Measurements from ENCODE around the gene MORN4.

MORN4 gene

DNA sequence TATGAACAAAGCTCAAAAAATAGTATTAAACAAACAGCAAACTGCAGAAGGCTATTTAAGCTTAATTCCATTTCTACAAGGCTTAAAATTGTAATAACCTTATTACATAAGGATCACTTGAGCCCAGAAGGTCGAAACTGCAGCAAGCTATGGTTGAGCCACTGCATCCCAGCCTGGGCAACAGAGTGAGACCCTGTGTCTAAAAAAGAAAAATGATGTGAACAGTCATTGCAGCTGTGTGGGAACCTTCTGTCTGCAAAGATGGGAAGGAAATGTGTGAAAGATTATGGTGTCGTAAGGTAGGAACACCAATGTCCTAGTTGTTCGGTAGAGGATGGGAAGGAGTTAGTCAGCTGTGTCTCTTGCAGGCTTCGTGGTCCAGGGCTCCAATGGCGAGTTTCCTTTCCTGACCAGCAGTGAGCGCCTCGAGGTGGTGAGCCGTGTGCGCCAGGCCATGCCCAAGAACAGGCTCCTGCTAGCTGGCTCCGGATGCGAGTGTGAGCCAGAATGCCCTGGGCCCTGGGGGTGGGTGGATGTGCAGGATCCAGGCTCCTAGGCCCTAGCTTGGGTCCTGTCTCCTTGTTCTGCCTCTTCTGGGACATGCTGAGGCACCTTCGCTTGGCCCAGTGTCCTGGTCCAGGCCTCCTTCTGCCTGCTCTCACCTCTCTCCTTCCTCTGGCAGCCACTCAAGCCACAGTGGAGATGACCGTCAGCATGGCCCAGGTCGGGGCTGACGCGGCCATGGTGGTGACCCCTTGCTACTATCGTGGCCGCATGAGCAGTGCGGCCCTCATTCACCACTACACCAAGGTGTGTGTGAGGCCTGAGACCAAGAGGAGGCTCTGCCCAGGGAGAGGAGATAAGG, 34.7 kb downstream of the MORN4 start:
- Mint-ChIP-seq H3K4me1 (ENCODE audit: low read depth) (no peaks in the 10 kb centered on the region), H3K27me3 (peaks cover 4% of the 10 kb centered on the region), H3K4me3 (no peak overlapping the region), H3K27ac (no peak overlapping the region), H3K9me3 (no peaks in the 10 kb centered on the region), H3K36me3 (ENCODE audit: low read depth) (no peaks in the 10 kb centered on the region)
- intact Hi-C loops (cut with micrococcal nuclease): no loop called here

DNA sequence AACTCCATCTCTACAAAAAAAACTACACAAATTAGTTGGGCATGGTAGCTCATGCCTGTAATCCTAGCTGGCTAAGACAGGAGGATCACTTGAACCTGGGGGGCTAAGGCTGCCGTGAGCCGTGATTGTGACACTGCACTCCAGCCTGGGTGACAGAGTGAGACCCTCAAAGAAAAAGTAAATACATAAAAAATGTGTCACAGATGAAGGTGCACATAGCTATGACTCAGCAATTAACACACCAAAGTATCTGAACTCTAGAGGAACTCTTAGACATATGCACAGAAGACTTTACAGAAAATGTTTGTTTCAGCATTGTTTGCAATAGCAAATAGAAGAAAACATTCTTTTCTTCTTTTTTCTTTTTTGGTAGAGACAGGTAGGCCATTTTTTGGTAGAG, 35.5 kb downstream of the MORN4 start:
- no peak overlapping the region for H3K27ac Mint-ChIP-seq
- intact Hi-C loops (cut with micrococcal nuclease): no loop called here
- no peak overlapping the region for H3K4me3 Mint-ChIP-seq
- no peaks in the 10 kb centered on the region for H3K9me3 Mint-ChIP-seq
- H3K27me3 Mint-ChIP-seq: peaks cover 4% of the 10 kb centered on the region
- no peaks in the 10 kb centered on the region for H3K36me3 Mint-ChIP-seq (ENCODE audit: low read depth)
- no peaks in the 10 kb centered on the region for H3K4me1 Mint-ChIP-seq (ENCODE audit: low read depth)

DNA sequence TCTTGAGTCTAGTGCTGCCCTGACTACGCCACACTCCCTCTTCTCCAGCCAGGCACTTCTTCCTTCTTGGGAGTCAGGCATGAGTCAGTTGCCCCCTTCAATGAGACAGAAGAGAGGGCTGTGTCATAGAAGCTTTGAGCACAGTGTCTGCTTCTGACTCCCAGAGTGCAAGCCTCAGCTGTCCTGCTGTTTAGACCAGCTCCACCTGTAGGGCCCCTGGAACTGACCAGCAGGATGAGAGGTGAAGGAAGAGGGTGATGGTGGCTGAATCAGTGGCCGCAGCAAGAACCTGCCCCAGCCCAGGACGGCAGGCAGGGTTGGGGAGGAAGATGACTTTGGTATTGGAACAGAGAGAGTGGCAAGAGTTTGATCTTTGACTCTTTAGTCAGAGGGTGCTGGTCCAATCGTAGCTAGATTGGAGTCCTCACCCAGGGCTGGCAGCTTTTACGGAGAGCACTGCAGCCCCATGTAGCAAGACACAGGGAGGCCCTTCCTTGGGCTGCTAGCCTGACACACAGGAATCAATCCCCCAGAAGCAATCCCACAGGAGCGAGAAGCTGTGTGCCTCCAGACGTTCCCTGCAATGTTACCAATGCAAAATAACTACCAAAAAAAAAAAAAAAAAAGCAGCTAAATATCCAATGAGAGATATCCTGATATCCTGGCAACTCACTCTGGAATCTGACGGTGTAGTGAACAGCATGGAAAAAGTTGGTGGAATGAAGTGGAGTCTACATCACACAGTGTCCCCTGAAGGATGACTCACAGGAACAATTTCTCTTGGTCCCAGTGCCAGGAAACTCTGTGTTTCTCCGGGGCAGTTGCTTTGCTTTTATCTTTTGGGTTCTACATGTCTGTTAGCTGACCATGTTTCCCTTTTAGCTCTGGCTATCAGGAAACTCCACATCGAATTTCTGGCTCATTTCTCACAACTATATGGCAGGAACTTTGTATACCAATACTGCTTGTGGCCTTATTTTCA, 36.9 kb downstream of the MORN4 start:
- Mint-ChIP-seq H3K27ac (no peak overlapping the region), H3K27me3 (peaks cover 4% of the 10 kb centered on the region), H3K4me3 (no peak overlapping the region), H3K4me1 (ENCODE audit: low read depth) (no peaks in the 10 kb centered on the region), H3K36me3 (ENCODE audit: low read depth) (no peaks in the 10 kb centered on the region), H3K9me3 (no peaks in the 10 kb centered on the region)
- intact Hi-C loops (cut with micrococcal nuclease): no loop called here

DNA sequence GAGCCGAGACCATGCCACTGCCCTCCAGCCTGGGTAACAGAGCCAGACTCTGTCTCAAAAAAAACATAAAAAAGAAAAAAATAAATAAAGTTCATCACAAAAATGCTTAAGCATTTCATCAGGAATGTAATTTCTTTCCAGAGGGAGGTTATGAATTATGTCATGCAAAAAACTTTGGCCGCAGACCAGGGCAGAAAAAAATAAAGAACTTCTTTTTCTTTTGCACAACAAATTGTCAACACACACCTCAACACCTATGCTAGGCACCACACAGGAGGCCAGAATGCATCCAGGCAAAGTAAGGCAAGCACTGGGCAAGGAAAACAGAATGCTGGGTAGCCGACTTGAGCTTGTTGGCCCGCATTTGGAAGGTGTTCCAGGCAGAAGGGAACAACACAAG, 39.9 kb downstream of the MORN4 start:
- Mint-ChIP-seq H3K36me3 (ENCODE audit: low read depth) (no peaks in the 10 kb centered on the region), H3K4me3 (no peak overlapping the region), H3K9me3 (no peaks in the 10 kb centered on the region), H3K27me3 (peaks cover 4% of the 10 kb centered on the region), H3K4me1 (ENCODE audit: low read depth) (no peaks in the 10 kb centered on the region), H3K27ac (no peak overlapping the region)
- intact Hi-C loops (cut with micrococcal nuclease): no loop called here

DNA sequence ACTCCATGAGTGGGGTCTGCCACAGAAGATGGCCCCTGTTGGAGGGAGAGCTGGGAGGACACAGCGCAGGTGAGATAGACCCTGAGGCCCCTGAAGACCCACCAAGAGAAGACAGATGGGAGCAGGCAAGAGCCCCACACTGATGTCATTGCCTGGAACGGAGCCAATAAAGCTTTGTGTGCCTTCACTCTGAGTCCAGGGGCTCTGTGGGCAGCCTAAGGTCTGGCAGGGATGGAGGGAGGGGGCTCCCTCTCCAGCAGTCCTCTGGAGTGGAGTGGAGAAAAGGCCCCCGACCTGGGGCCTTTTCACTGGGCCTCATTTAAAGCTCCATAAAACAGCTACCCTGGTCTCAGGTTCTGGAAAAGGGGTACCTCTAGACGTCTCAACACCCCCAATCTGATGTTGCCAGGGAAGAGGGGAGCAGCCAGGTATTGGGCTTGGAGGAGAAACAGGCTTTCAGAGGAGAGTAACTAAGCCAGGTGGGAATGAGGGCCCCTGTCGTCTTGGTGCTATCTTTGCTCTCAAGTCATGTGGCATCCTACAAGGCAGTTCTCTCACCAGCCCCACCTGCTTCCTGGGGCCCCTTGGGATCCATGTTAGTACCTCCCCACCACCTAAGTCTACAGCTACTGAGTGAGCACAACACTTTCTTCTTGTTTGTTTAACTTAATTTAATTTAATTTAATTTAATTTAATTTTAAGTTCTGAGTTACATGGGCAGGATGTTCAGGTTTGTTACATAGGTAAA, 42.4 kb downstream of the MORN4 start:
- intact Hi-C loops (cut with micrococcal nuclease): no loop called here

DNA sequence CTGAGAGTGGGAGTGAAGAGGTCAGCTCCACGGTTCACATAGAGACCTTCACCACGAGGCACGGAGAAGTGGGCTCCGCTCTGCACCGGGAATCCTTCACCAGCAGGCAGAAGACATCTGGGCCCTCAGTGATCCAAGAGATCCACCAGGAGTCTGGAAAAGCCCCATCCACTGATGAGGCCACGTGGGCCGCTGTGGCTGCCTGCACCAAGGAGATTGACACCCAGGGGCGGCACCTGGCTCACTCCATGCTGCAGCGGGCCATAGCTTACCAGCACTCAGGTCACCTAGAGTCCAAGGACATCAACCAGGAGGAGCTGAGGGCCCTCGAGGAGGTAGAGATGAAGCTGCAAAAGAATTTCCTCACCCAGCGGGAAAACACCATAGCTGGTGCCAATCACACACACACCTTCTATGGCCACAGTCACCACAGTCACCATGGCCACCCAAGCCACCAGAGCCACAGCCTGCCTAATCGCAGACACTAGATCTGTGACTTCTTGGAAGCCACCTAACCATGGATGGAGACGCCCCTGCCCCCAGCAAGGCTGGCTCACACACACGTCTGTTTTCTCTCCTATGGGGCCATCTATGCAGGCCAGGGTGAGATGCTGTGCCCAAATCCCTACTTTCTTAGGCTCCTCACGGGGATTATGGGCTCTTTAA, 43.1 kb downstream of the MORN4 start:
- Mint-ChIP-seq H3K4me1 (ENCODE audit: low read depth) (no peaks in the 10 kb centered on the region), H3K4me3 (no peak overlapping the region), H3K36me3 (ENCODE audit: low read depth) (no peaks in the 10 kb centered on the region), H3K27me3 (peaks cover 3% of the 10 kb centered on the region), H3K9me3 (no peaks in the 10 kb centered on the region), H3K27ac (no peak overlapping the region)
- intact Hi-C loops (cut with micrococcal nuclease): no loop called here

More for the DNA sequence above, 42.4 kb downstream of the MORN4 start:
- Mint-ChIP-seq H3K27me3 (peaks cover 3% of the 10 kb centered on the region), H3K4me3 (no peak overlapping the region), H3K27ac (no peak overlapping the region), H3K9me3 (no peaks in the 10 kb centered on the region), H3K36me3 (ENCODE audit: low read depth) (no peaks in the 10 kb centered on the region), H3K4me1 (ENCODE audit: low read depth) (no peaks in the 10 kb centered on the region)

DNA sequence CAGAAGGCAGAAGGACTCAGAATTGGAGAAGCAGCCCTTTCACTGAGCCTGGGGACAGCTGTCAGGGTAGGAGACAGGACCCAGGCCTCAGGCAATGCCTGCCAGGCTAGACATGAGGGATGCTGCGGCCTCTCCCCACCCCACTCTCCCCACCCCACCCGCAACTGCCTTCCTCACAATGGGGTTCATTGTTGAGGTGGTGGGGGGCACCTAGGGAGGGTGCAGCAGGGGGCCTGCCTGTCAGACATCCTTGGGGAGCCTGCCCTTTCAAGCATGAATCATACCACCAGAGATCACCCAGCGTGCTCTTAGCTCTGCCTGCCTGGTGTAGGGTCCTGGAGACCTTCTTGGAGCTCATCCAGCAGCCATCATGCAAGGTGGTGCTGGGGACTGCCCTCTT, 43.8 kb downstream of the MORN4 start, which contains the start of gene C10orf62:
TSS of gene C10orf62 (plus strand) at position 243 of the 400 bp plus-strand sequence. CDS start 177 bp downstream, outside the sequence.
- H3K36me3 Mint-ChIP-seq (ENCODE audit: low read depth): no peaks in the 10 kb centered on the region
- H3K27me3 Mint-ChIP-seq: peaks cover 2% of the 10 kb centered on the region
- intact Hi-C loops (cut with micrococcal nuclease): no loop called here
- H3K4me1 Mint-ChIP-seq (ENCODE audit: low read depth): no peaks in the 10 kb centered on the region
- no peak within 1 kb of the TSS for H3K4me3 Mint-ChIP-seq
- H3K9me3 Mint-ChIP-seq: no peaks in the 10 kb centered on the region
- no peak within 1 kb of the TSS for H3K27ac Mint-ChIP-seq

DNA sequence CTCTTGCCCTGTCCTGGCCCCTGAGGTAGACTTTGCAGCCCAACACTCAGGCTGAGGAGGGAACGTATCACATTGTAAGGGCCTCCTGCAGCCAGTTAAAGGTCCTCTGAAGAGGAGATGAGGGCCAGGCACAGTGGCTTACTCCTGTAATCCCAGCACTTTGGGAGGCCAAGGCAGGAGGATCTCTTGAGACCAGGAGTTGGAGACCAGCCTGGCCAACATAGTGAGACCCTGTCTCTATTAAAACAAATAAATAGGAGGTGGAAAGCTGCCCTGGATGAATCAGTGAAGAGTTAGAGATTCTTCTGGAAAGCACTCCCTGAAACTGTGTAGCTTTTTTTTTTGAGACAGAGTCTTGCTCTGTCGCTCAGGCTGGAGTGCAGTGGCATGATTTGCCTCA, 46.1 kb downstream of the MORN4 start:
- no peaks in the 10 kb centered on the region for H3K36me3 Mint-ChIP-seq (ENCODE audit: low read depth)
- H3K9me3 Mint-ChIP-seq: no peaks in the 10 kb centered on the region

DNA sequence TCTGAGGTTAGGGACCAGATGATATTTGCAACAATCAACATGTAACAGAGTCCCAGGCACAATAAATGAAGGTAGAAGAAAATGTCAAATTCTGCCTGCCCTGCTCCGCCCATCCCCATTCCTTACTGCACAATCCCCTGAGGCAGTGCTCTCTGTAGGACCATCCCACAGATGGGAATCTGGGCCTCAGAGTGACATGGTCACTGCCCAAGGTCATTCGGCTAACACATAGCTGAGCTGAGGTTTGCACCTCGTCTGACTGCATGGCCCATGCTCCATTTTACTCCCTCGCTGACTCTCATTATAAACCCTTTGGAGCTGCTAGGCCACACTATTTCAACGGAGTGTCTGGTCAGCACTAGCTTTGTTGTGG, 47.9 kb downstream of the MORN4 start:
- Mint-ChIP-seq H3K4me3 (no peak overlapping the region), H3K4me1 (ENCODE audit: low read depth) (no peaks in the 10 kb centered on the region), H3K36me3 (ENCODE audit: low read depth) (no peaks in the 10 kb centered on the region), H3K27ac (no peak overlapping the region), H3K9me3 (no peaks in the 10 kb centered on the region), H3K27me3 (peaks cover 2% of the 10 kb centered on the region)
- intact Hi-C loops (cut with micrococcal nuclease): no loop called here

More for the DNA sequence above, 46.1 kb downstream of the MORN4 start:
- no peak overlapping the region for H3K4me3 Mint-ChIP-seq
- H3K27ac Mint-ChIP-seq: no peak overlapping the region
- no peaks in the 10 kb centered on the region for H3K4me1 Mint-ChIP-seq (ENCODE audit: low read depth)
- peaks cover 2% of the 10 kb centered on the region for H3K27me3 Mint-ChIP-seq
- intact Hi-C loops (cut with micrococcal nuclease): no loop called here

DNA sequence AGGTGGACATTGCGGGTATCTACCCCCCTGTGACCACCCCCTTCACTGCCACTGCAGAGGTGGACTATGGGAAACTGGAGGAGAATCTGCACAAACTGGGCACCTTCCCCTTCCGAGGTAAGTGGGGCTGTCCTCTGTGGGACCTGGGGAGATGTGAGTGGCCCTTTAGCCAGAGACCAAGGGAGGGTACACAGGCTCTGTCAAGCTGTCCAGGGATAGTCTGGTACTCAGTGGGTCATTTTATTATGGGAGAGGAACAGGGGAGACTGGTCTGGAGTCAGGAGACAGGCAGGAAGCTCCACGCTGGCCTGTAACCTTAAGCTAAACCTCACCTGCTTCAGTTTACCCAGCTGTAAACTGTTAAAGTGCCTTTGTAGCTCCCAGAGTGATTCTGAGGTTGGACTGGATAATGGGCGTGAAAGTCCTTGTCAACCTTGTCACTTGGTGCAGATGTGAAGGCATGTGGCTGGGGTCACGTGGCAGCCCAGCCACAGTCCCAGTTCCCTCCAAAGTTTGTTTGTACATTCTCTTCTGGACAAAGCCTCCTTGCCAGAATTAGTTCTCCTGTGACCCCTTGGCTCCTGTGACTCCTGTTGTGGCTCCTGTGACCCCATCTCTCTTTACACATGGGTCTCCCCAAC, 48.4 kb downstream of the MORN4 start:
- Mint-ChIP-seq H3K36me3 (ENCODE audit: low read depth) (no peaks in the 10 kb centered on the region), H3K27me3 (peaks cover 2% of the 10 kb centered on the region), H3K4me3 (no peak overlapping the region), H3K4me1 (ENCODE audit: low read depth) (no peaks in the 10 kb centered on the region), H3K9me3 (no peaks in the 10 kb centered on the region), H3K27ac (no peak overlapping the region)
- intact Hi-C loops (cut with micrococcal nuclease): no loop called here

DNA sequence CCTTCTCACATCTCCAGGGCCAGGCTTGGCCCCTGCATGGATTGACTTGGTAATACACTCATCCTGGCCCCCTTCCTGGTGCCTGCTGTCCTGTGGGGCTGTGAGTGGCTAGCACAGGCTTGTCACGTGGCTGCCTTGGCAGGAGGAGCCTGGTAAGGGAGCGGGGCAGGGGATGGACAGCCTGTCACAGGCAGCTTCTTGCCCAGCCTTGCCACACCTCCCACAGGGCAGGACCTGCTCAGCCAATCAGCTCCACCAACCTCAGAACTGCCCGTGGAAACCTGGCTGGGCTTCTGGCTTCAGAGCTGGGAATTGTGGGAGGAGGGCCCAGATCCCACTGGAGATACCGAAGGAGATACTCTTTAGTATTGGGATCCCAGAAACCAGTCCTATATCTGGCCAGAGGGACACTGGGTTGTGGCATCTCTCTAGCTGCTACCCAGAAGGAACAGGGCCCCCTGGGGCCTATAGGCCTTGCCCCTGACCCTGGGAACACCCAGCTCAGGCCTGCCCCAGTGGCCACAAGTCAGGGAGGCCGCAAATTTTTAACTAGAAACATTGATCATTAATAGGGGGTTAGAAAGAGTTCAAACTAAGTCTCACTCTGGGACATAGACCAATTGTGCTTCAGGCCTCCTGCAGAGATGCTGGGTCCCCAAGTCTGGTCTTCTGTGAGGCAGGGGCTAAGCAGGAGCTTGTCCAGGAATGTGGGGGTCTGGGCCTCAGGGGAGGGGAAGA, 49.1 kb downstream of the MORN4 start, which contains the start of gene HOGA1:
TSS of gene HOGA1 (plus strand) at position 330 of the 738 bp plus-strand sequence. CDS start at position 645, 315 bp downstream.
- no peak within 1 kb of the TSS for H3K27ac Mint-ChIP-seq

DNA sequence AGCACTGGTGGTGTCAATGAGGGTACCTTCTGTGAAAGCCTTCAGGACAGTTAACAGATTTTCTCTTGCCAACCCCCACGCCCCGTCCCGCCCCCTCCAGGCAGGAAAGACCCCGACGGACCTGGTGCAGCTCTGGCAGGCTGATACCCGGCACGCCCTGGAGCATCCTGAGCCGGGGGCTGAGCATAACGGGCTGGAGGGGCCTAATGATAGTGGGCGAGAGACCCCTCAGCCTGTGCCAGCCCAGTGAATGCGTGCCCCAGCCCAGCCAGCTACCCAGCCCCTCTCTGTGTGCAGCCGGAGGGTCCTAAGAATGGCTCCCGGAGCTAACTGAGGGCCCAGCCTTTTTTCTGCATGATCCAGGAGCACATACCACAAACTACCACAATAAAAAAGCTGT, 49.8 kb downstream of the MORN4 start:
- intact Hi-C loops (cut with micrococcal nuclease): no loop called here
- H3K27me3 Mint-ChIP-seq: peaks cover 5% of the 10 kb centered on the region
- H3K27ac Mint-ChIP-seq: no peak overlapping the region
- no peaks in the 10 kb centered on the region for H3K9me3 Mint-ChIP-seq
- H3K36me3 Mint-ChIP-seq (ENCODE audit: low read depth): no peaks in the 10 kb centered on the region
- no peaks in the 10 kb centered on the region for H3K4me1 Mint-ChIP-seq (ENCODE audit: low read depth)
- no peak overlapping the region for H3K4me3 Mint-ChIP-seq

More for the DNA sequence above, 49.1 kb downstream of the MORN4 start, which contains the start of gene HOGA1:
- H3K4me3 Mint-ChIP-seq: no peak within 1 kb of the TSS
- no peaks in the 10 kb centered on the region for H3K9me3 Mint-ChIP-seq
- H3K36me3 Mint-ChIP-seq (ENCODE audit: low read depth): no peaks in the 10 kb centered on the region
- peaks cover 2% of the 10 kb centered on the region for H3K27me3 Mint-ChIP-seq
- intact Hi-C loops (cut with micrococcal nuclease): no loop called here
- no peaks in the 10 kb centered on the region for H3K4me1 Mint-ChIP-seq (ENCODE audit: low read depth)
